OCI-LY7 (cell line): ENCODE data around the gene RNF220.

Experiments
- EZH2phosphoT487 ChIP-seq: fragments of 200-600 bp; sonication (generic); IDR thresholded peaks from 2 replicates; pipeline ENCODE4 v1.6.1; 2018; ENCODE audit warnings: low read depth, borderline replicate concordance, mild to moderate bottlenecking, mixed run types, antibody characterized with exemption, low read length, moderate library complexity, mixed read lengths
- TF ChIP-seq, protein P1 (sequence below): fragments of 200-600 bp; sonication (generic); conservative IDR thresholded peaks from 2 replicates; pipeline ENCODE4 v1.5.1; 2014; ENCODE audit warnings: mild to moderate bottlenecking, antibody characterized with exemption, low read length, moderate library complexity, mixed read lengths

DNA sequence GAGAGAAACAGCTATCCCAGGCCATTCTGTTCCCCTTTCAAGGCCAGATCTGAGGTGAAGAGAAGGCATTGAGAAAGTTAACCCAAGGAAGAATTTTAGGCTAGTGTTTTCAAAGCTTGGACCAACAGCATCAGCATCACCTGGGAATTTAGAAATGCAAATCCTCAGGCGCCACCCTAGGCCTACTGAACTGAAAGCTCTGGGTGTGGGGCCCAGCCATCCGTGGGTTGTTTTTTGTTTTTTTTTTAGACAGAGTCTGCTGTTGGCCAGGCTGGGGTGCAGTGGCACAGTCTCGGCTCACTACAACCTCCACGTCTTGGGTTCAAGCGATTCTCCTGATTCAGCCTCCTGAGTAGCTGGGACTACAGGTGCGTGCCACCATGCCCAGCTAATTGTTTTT is 98.6 kb downstream of the RNF220 start:
- TF ChIP-seq, protein P1, sequence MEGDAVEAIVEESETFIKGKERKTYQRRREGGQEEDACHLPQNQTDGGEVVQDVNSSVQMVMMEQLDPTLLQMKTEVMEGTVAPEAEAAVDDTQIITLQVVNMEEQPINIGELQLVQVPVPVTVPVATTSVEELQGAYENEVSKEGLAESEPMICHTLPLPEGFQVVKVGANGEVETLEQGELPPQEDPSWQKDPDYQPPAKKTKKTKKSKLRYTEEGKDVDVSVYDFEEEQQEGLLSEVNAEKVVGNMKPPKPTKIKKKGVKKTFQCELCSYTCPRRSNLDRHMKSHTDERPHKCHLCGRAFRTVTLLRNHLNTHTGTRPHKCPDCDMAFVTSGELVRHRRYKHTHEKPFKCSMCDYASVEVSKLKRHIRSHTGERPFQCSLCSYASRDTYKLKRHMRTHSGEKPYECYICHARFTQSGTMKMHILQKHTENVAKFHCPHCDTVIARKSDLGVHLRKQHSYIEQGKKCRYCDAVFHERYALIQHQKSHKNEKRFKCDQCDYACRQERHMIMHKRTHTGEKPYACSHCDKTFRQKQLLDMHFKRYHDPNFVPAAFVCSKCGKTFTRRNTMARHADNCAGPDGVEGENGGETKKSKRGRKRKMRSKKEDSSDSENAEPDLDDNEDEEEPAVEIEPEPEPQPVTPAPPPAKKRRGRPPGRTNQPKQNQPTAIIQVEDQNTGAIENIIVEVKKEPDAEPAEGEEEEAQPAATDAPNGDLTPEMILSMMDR = no peak
- TF ChIP-seq EZH2phosphoT487 = no peak
